HG03457 (cell line): Measurements from ENCODE around the gene EPG5.

Source experiments
- ATAC-seq: cut with Tn5 transposase; IDR thresholded peaks from one replicate; pipeline ENCODE4 v1.9.1; 2021; ENCODE audit warnings: moderate number of reproducible peaks; ENCODE audit not compliant: unreplicated experiment

The EPG5 gene

GRCh38 chr18:45920367-45920766 is 46.8 kb downstream of the EPG5 start:
- ATAC-seq: no peak

GRCh38 chr18:45916302-45916701 is 50.8 kb downstream of the EPG5 start:
- ATAC-seq: no peak

- no peak for ATAC-seq
Measured at GRCh38 chr18:45913276-45913675, 53.9 kb downstream of the EPG5 start.

GRCh38 chr18:45910405-45911023 is 56.6 kb downstream of the EPG5 start:
- no peak for ATAC-seq

GRCh38 chr18:45901654-45902210 is 65.4 kb downstream of the EPG5 start:
- no peak for ATAC-seq

- ATAC-seq: no peak
Measured at GRCh38 chr18:45900623-45901022, 66.5 kb downstream of the EPG5 start.

- no peak for ATAC-seq
Measured at GRCh38 chr18:45896991-45897390, 70.1 kb downstream of the EPG5 start.

- ATAC-seq: no peak
Measured at GRCh38 chr18:45896452-45896851, 70.7 kb downstream of the EPG5 start.

GRCh38 chr18:45895339-45895738 is 71.8 kb downstream of the EPG5 start:
- no peak for ATAC-seq

GRCh38 chr18:45894818-45895217 is 72.3 kb downstream of the EPG5 start:
- no peak for ATAC-seq

- ATAC-seq: no peak
Measured at GRCh38 chr18:45891806-45892205, 75.3 kb downstream of the EPG5 start.

GRCh38 chr18:45890606-45891005 is 76.5 kb downstream of the EPG5 start:
- no peak for ATAC-seq

- ATAC-seq: no peak
Measured at GRCh38 chr18:45889419-45890064, 77.6 kb downstream of the EPG5 start.

GRCh38 chr18:45887585-45887984 is 79.5 kb downstream of the EPG5 start:
- no peak for ATAC-seq

GRCh38 chr18:45880876-45881558 is 86.1 kb downstream of the EPG5 start:
- ATAC-seq: no peak

- ATAC-seq: no peak
Measured at GRCh38 chr18:45879681-45880655, 87.2 kb downstream of the EPG5 start.

GRCh38 chr18:45877403-45877802 is 89.7 kb downstream of the EPG5 start:
- no peak for ATAC-seq

- no peak for ATAC-seq
Measured at GRCh38 chr18:45876161-45876560, 91.0 kb downstream of the EPG5 start.

- peak; percentile 82 for ATAC-seq
Measured at GRCh38 chr18:45874491-45875184, 92.5 kb downstream of the EPG5 start.

- ATAC-seq: no peak
Measured at GRCh38 chr18:45871431-45872084, 95.6 kb downstream of the EPG5 start.
